ENCODE measurements around the gene SSR1. TPM values are rescaled to one million over a fixed set of nuclear protein-coding genes. Genes with fewer than 3 reads are reported as not detected.
"Not testable (repeated sequence)": the region's sequence is repeated elsewhere in the genome, so short reads cannot be mapped to it uniquely, and the experiment has no call there.

The SSR1 gene
- polyA plus RNA-seq, 1 experiment, result 173 TPM

DNA sequence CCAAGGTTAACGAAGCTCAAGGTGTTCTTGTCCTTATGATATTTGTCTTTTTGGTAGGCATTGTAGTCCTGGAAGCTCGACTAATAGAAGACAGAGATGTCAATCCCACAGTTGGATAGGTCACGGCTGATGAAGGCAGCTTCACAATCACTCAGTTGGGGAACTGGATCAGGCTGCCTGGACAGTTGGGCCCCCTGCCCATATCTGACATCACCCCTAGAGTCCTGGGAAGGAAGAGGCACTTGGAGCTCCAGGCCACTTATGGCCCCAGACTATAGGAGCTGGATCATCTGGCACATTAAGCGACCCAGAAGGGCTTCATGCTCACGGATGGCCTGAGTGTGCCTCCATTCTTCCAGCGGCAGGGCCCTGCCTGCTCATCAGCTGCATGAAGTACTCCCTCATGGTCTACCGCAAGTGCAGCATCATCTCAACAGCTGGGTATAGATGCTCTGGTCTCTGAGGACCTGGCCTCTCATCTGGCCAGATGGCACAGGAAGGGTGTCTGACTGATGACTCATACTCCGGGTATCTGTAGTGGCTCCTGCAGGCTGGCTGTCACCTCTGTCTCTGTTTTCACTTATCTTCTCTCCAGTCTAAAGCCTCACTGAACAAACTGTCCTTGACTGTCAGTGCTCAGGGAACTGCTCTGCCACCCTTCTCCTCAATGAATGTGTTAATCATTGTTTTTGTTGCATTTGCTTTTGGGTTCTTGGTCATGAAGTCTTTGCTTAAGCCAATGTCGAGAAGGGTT, 29.2 kb upstream of the SSR1 start:
- Histone ChIP-seq H3K27me3 (ENCODE audit: control insufficient read depth, insufficient read depth, low read length) (no peaks in the 10 kb centered on the region; the same call in 1 of the 2 replicates), H3K36me3 (ENCODE audit: control insufficient read depth, insufficient read depth, low read length) (no peaks in the 10 kb centered on the region), H3K4me3 (ENCODE audit: low read depth, low read length) (no peak overlapping the region)
- TF ChIP-seq, protein P1, sequence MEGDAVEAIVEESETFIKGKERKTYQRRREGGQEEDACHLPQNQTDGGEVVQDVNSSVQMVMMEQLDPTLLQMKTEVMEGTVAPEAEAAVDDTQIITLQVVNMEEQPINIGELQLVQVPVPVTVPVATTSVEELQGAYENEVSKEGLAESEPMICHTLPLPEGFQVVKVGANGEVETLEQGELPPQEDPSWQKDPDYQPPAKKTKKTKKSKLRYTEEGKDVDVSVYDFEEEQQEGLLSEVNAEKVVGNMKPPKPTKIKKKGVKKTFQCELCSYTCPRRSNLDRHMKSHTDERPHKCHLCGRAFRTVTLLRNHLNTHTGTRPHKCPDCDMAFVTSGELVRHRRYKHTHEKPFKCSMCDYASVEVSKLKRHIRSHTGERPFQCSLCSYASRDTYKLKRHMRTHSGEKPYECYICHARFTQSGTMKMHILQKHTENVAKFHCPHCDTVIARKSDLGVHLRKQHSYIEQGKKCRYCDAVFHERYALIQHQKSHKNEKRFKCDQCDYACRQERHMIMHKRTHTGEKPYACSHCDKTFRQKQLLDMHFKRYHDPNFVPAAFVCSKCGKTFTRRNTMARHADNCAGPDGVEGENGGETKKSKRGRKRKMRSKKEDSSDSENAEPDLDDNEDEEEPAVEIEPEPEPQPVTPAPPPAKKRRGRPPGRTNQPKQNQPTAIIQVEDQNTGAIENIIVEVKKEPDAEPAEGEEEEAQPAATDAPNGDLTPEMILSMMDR (IDR thresholded peaks at IDR 0.05; ENCODE audit: insufficient read depth, low read depth, low read length), result no peak
- CTCF ChIA-PET, result no interaction called here
- POLR2A ChIA-PET, result no interaction called here
- no peak for DNase-seq (ENCODE audit: low read depth)

DNA sequence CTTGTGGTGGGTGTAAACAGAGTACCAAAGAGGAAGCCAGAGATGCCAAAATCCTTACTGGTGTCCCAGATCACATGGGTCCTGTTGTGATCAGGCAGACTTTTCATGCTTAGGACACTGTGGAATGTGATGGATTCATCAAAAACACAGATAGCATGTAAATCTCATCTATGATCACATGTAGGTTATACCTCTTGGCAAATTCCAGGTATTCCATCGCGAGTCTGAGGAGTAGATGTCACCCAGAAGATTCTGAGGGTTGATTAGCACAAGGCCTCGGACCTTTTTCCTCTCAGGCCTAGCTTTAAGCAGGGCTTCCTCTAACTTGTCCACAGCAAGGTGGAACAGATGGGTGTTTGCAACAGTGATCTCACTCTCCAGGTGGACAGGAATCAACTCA, 28.3 kb upstream of the SSR1 start:
- POLR2A ChIA-PET, result no interaction called here
- TF ChIP-seq, protein P1 (IDR thresholded peaks at IDR 0.05; ENCODE audit: insufficient read depth, low read depth, low read length), result no peak
- no peak for DNase-seq (ENCODE audit: low read depth)
- Histone ChIP-seq H3K36me3 (ENCODE audit: control insufficient read depth, insufficient read depth, low read length) (no peaks in the 10 kb centered on the region), H3K27me3 (ENCODE audit: control insufficient read depth, insufficient read depth, low read length) (no peaks in the 10 kb centered on the region; the same call in 1 of the 2 replicates), H3K4me3 (ENCODE audit: low read depth, low read length) (no peak overlapping the region)
- CTCF ChIA-PET, result no interaction called here

DNA sequence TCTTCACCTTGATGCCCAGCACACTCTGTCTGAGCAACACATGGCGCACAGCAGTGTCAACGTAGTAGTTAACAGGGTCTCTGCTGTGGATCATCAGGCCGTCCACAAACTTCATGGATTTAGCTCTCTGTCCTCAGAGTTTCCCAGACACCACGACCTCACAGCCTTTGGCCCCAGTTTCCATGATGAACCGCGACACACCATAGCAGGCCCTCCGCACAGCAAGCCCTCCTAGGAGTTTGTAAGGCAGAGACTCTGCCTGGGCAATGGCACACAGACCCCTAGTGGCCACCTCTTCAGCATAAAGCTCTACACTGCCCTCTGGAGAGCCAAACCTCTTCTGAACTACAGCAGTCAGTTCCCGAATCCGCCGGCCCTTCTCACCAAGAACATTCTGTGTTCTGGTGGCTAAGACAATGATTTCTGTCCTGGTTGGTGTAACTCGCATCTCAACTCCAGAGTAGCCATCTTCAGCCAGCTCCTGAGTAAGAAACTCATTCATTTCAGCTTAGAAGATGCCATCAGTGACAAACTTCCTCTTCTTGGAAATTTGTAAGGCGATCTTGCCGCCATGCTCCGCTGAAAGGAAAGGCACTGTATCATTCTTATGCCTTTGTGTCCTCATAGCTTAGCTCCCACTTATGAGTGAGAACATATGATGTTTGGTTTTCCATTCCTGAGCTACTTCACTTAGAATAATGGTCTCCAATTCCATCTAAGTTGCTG, 26.2 kb upstream of the SSR1 start:
- POLR2A ChIA-PET; H3K36me3 ChIP-seq (ENCODE audit: control insufficient read depth, insufficient read depth, low read length); H3K4me3 ChIP-seq (ENCODE audit: low read depth, low read length); CTCF ChIA-PET; DNase-seq (ENCODE audit: low read depth); H3K27me3 ChIP-seq (ENCODE audit: control insufficient read depth, insufficient read depth, low read length): not testable (repeated sequence)
- TF ChIP-seq, protein P1 (IDR thresholded peaks at IDR 0.05; ENCODE audit: insufficient read depth, low read depth, low read length), result peak; percentile 39

DNA sequence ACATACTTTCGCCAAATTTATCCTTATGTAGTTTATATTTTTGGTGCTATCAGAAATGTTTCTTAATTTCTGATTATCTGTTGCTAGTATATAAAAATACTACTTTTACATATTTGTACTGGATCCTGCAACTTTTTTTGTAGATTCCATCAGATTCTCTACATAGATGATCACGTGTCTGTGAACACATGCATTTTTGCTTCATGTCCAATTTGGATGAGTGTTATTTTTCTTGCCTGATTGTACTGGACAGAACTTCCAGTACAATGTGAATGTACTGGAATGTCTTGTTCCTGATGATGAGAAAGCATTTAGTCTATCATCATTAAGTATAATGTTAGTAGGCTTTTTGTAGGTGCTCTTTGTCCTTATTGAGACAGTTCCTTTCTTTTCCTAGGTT, 25.0 kb upstream of the SSR1 start:
- H3K27me3 ChIP-seq (ENCODE audit: control insufficient read depth, insufficient read depth, low read length), result no peaks in the 10 kb centered on the region; the same call in 1 of the 2 replicates
- DNase-seq (ENCODE audit: low read depth), result no peak
- ChIA-PET CTCF (interaction anchor here (0.7 kb wide), 1 partner anchor 75 kb away, joined by 4 read pairs; no protein-coding TSS in a partner anchor), POLR2A (no interaction called here)
- H3K4me3 ChIP-seq (ENCODE audit: low read depth, low read length), result no peak overlapping the region
- TF ChIP-seq, protein P1 (IDR thresholded peaks at IDR 0.05; ENCODE audit: insufficient read depth, low read depth, low read length), result no peak
- H3K36me3 ChIP-seq (ENCODE audit: control insufficient read depth, insufficient read depth, low read length), result no peaks in the 10 kb centered on the region

DNA sequence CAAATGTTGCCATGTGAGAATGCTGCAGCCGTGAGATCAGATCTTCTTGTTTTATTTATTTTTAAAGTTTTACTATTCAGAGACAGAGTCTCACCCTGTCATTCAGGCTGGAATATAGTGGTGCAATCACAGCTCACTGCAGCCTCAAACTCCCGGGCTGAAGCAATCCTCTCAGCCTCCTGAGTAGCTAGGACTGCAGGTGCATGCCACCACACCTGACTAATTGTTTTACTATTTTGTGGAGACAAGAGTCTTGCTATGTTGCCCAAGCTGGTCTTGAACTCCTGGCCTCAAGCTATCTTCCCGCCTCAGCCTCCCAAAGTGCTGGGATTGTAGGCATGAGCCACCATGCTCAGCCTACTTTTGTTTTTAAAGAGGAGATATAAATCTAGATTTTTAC, 22.5 kb upstream of the SSR1 start:
- H3K27me3 ChIP-seq (ENCODE audit: control insufficient read depth, insufficient read depth, low read length), result no peaks in the 10 kb centered on the region; the same call in 1 of the 2 replicates
- ChIA-PET POLR2A (no interaction called here), CTCF (no interaction called here)
- TF ChIP-seq, protein P1 (IDR thresholded peaks at IDR 0.05; ENCODE audit: insufficient read depth, low read depth, low read length), result no peak
- DNase-seq (ENCODE audit: low read depth), result no peak
- H3K36me3 ChIP-seq (ENCODE audit: control insufficient read depth, insufficient read depth, low read length), result no peaks in the 10 kb centered on the region
- H3K4me3 ChIP-seq (ENCODE audit: low read depth, low read length), result no peak overlapping the region
